Measurements from ENCODE around the gene OR7G2.

The OR7G2 gene

GRCh38 chr19:9107375-9107774 is at the start of gene OR7G2:
TSS of gene OR7G2 (minus strand) at chr19:9107475. CDS start at chr19:9103243, 4,232 bp downstream.
- TF ChIP-seq REST (IDR thresholded peaks at IDR 0.05; ENCODE audit: low read depth), result no peak
- no peak for TF ChIP-seq ZBTB7A (IDR thresholded peaks at IDR 0.05; ENCODE audit: low read depth)
- no peak for TF ChIP-seq CREB1 (IDR thresholded peaks at IDR 0.05; ENCODE audit: low read depth)
- no peak for TF ChIP-seq YY1 (IDR thresholded peaks at IDR 0.05; ENCODE audit: low read depth)
- TF ChIP-seq FOXM1 (IDR thresholded peaks at IDR 0.05; ENCODE audit: borderline replicate concordance, low read depth), result no peak
- no peak for TF ChIP-seq EGR1 (IDR thresholded peaks at IDR 0.05)
- no peak for TF ChIP-seq TCF12 (IDR thresholded peaks at IDR 0.05; ENCODE audit: low read depth)

GRCh38 chr19:9156304-9156703 is 49.0 kb upstream of the OR7G2 start:
- TF ChIP-seq CEBPB (IDR thresholded peaks at IDR 0.05) (no peak), ZBTB7A (IDR thresholded peaks at IDR 0.05; ENCODE audit: low read depth) (no peak), NFIC (IDR thresholded peaks at IDR 0.05) (no peak), RAD21 (IDR thresholded peaks at IDR 0.05; ENCODE audit: low read depth) (no peak), EGR1 (IDR thresholded peaks at IDR 0.05) (no peak), EP300 (IDR thresholded peaks at IDR 0.05; ENCODE audit: borderline replicate concordance) (no peak), FOXM1 (IDR thresholded peaks at IDR 0.05; ENCODE audit: borderline replicate concordance, low read depth) (no peak), YY1 (IDR thresholded peaks at IDR 0.05; ENCODE audit: low read depth) (no peak), REST (IDR thresholded peaks at IDR 0.05; ENCODE audit: low read depth) (no peak)

- no peak for TF ChIP-seq FOXM1 (IDR thresholded peaks at IDR 0.05; ENCODE audit: borderline replicate concordance, low read depth)
- no peak for TF ChIP-seq NFIC (IDR thresholded peaks at IDR 0.05)
- TF ChIP-seq RAD21 (IDR thresholded peaks at IDR 0.05; ENCODE audit: low read depth), result no peak
- TF ChIP-seq ZBTB7A (IDR thresholded peaks at IDR 0.05; ENCODE audit: low read depth), result no peak
- no peak for TF ChIP-seq TCF12 (IDR thresholded peaks at IDR 0.05; ENCODE audit: low read depth)
- no peak for TF ChIP-seq EP300 (IDR thresholded peaks at IDR 0.05; ENCODE audit: borderline replicate concordance)
- TF ChIP-seq TAF1 (IDR thresholded peaks at IDR 0.05; ENCODE audit: low read depth), result no peak
- no peak for TF ChIP-seq CEBPB (IDR thresholded peaks at IDR 0.05)
These were observed 48.3 kb upstream of the OR7G2 start for GRCh38 chr19:9155591-9155990.

- no peak for TF ChIP-seq FOXM1 (IDR thresholded peaks at IDR 0.05; ENCODE audit: borderline replicate concordance, low read depth)
- no peak for TF ChIP-seq CREB1 (IDR thresholded peaks at IDR 0.05; ENCODE audit: low read depth)
- no peak for TF ChIP-seq TEAD4 (IDR thresholded peaks at IDR 0.05)
These were observed 44.1 kb upstream of the OR7G2 start for GRCh38 chr19:9151367-9151766.

GRCh38 chr19:9150650-9151049 is 43.4 kb upstream of the OR7G2 start:
- TF ChIP-seq YY1 (IDR thresholded peaks at IDR 0.05; ENCODE audit: low read depth) (no peak), MAX (IDR thresholded peaks at IDR 0.05) (no peak), CREB1 (IDR thresholded peaks at IDR 0.05; ENCODE audit: low read depth) (no peak), TAF1 (IDR thresholded peaks at IDR 0.05; ENCODE audit: low read depth) (no peak), FOXM1 (IDR thresholded peaks at IDR 0.05; ENCODE audit: borderline replicate concordance, low read depth) (no peak), EGR1 (IDR thresholded peaks at IDR 0.05) (no peak), REST (IDR thresholded peaks at IDR 0.05; ENCODE audit: low read depth) (no peak), ZBTB7A (IDR thresholded peaks at IDR 0.05; ENCODE audit: low read depth) (no peak)

GRCh38 chr19:9149997-9150396 is 42.7 kb upstream of the OR7G2 start:
- TF ChIP-seq EP300 (IDR thresholded peaks at IDR 0.05; ENCODE audit: borderline replicate concordance) (no peak), YY1 (IDR thresholded peaks at IDR 0.05; ENCODE audit: low read depth) (no peak), MAX (IDR thresholded peaks at IDR 0.05) (no peak), ZBTB7A (IDR thresholded peaks at IDR 0.05; ENCODE audit: low read depth) (no peak), RAD21 (IDR thresholded peaks at IDR 0.05; ENCODE audit: low read depth) (no peak), FOXM1 (IDR thresholded peaks at IDR 0.05; ENCODE audit: borderline replicate concordance, low read depth) (no peak), USF1 (IDR thresholded peaks at IDR 0.05) (no peak), TCF12 (IDR thresholded peaks at IDR 0.05; ENCODE audit: low read depth) (no peak)

Measured in Ishikawa (cell line).